ENCODE data around the gene CYP2B6.
"Not testable (repeated sequence)": the region's sequence is repeated elsewhere in the genome, so short reads cannot be mapped to it uniquely, and the experiment has no call there.

The CYP2B6 gene

DNA sequence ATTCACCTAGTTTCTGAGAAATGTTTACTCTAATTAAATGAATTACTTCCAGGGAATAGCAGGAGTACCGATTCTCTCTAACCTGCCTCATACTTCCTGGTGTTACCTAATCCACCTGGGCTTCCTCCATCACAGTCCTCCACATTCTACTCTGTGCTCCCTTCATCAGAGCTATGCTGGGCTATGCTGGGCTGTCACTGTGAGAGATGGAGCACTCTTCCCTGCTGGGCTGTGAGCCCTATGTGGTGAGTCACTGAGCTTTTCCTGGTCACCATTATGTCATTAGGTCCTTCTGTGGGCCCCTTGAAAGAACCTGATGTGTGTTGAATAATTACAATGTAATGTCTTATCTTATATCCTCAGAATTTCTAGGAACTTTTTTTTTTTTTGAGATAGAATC is 54.0 kb downstream of the CYP2B6 start:
- not testable (repeated sequence) for H3K36me3 Mint-ChIP-seq; H3K27ac Mint-ChIP-seq; H3K4me3 Mint-ChIP-seq; H3K27me3 Mint-ChIP-seq; H3K4me1 Mint-ChIP-seq (ENCODE audit: low read depth); H3K9me3 Mint-ChIP-seq (ENCODE audit: low read depth)

DNA sequence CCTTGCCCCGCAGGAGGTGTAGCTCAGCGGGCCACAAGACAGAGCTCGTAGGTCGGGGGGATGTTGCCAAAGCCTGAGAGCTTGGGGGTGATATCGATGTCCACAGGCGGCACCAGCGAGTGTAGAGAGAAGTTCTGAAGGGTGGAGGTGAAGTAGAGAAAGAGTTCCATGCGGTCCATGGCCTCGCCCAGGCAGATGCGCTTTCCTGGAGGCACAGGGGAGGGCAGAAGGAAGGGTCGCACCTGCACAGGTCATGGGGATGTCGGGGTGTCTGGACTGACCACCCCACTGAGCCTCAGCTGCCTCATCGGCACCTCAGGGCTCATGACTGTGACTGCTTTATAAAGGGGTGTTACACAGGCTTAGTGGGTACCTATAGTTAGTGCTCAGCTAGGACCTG is 59.3 kb downstream of the CYP2B6 start:
- H3K4me1 Mint-ChIP-seq (ENCODE audit: low read depth), result no peaks in the 10 kb centered on the region
- H3K9me3 Mint-ChIP-seq (ENCODE audit: low read depth), result no peaks in the 10 kb centered on the region
- H3K4me3 Mint-ChIP-seq, result no peak overlapping the region
- H3K27me3 Mint-ChIP-seq, result peaks cover 18% of the 10 kb centered on the region
- no peaks in the 10 kb centered on the region for H3K36me3 Mint-ChIP-seq
- H3K27ac Mint-ChIP-seq, result no peak overlapping the region

DNA sequence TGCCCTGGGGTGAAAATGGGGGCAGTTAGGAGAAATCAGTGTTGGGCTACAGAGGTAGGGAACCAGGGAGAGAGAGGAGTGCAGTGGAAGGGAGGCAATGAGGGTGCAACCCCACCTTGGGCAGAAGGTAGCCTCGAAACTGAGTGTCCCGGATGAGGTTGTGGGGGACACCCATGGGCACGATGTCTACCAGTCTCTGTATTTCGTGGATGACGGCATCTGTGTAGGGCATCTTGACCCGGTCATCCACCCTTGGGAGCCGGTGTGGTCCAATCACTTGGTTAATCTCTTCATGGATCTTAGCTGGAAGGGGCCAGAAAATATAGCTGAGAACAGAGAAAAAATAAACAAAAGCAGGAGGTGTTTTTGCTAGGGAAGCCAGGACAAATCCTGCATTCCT is 61.1 kb downstream of the CYP2B6 start:
- not testable (repeated sequence) for H3K4me1 Mint-ChIP-seq (ENCODE audit: low read depth); H3K36me3 Mint-ChIP-seq; H3K27ac Mint-ChIP-seq; H3K4me3 Mint-ChIP-seq; H3K9me3 Mint-ChIP-seq (ENCODE audit: low read depth)
- H3K27me3 Mint-ChIP-seq, result peaks cover 19% of the 10 kb centered on the region

DNA sequence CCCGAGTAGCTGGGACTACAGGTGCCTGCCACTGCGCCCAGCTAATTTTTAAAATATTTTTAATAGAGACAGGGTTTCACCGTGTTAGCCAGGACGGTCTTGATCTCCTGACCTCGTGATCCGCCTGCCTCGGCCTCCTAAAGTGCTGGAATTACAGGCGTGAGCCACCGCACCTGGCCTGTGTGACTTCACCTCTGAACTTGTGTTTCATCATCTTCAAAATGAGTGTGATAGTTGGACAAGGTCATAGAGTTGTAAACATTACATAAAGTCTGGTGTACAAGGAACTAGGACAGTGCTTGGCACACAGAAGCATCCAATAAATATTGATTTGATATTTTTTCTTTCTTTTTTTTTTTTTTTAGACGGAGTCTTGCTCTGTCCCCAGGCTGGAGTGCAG is 62.2 kb downstream of the CYP2B6 start:
- not testable (repeated sequence) for H3K9me3 Mint-ChIP-seq (ENCODE audit: low read depth); H3K27ac Mint-ChIP-seq; H3K4me3 Mint-ChIP-seq; H3K4me1 Mint-ChIP-seq (ENCODE audit: low read depth); H3K36me3 Mint-ChIP-seq
- peaks cover 22% of the 10 kb centered on the region for H3K27me3 Mint-ChIP-seq

DNA sequence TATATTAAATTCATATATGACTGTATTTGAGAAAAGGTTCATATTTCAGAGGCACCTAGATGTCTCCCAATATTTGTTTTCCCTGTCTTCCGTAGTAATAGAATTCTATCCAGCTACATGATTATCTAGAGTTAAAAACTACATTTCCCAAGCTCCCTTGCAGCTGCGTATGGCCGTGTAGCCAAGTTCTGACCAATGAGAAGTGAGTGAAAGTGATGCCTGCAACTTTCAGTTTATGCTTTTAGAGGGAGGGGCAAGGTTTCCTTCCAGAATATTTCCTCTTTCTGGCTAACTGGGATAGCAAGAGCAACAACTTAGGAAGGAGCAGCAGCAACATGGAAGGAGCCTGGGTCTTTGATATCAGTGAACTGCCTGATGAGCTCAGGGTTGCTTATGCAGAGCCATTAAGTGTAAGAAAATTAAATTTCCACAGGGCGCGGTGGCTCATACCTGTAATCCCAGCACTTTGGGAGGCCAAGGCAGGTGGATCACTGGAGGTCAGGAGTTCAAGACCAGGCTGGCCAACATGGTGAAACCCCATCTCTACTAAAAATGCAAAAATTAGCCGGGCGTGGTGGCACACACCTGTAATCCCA is 74.0 kb downstream of the CYP2B6 start:
- Mint-ChIP-seq H3K4me3 (no peak overlapping the region), H3K9me3 (ENCODE audit: low read depth) (no peaks in the 10 kb centered on the region)

More for the DNA sequence above, 74.0 kb downstream of the CYP2B6 start:
- H3K27me3 Mint-ChIP-seq, result peaks cover 17% of the 10 kb centered on the region
- H3K36me3 Mint-ChIP-seq, result no peaks in the 10 kb centered on the region
- peaks cover 3% of the 10 kb centered on the region for H3K4me1 Mint-ChIP-seq (ENCODE audit: low read depth)
- H3K27ac Mint-ChIP-seq, result no peak overlapping the region
